Endodermal cell (in vitro differentiated cells): Measurements from ENCODE around the gene CLTCL1. TPM values are rescaled to one million over a fixed set of nuclear protein-coding genes. Genes with fewer than 3 reads are reported as not detected.

Experiments used
- DNase-seq: peaks from one replicate; pipeline ENCODE4 v3.0.0-alpha.2; 2017
- H3K27ac ChIP-seq: 2 replicates; pipeline ENCODE4 v1.5.1; 2013; ENCODE audit warnings: mild to moderate bottlenecking, low read depth, low read length, moderate library complexity
- H3K27me3 ChIP-seq: 2 replicates; pipeline ENCODE4 v1.6.1; 2013; ENCODE audit warnings: mild to moderate bottlenecking, low read length, moderate library complexity; ENCODE audit not compliant: insufficient read depth, control insufficient read depth, poor library complexity, severe bottlenecking
- H3K36me3 ChIP-seq: 2 replicates; pipeline ENCODE4 v1.7.0; 2013; ENCODE audit warnings: mild to moderate bottlenecking, low read length, moderate library complexity; ENCODE audit not compliant: control insufficient read depth, insufficient read depth
- H3K4me1 ChIP-seq: one replicate; pipeline ENCODE4 v1.7.0; 2013; ENCODE audit warnings: low read length; ENCODE audit not compliant: control insufficient read depth, insufficient read depth
- H3K4me3 ChIP-seq: 2 replicates; pipeline ENCODE4 v1.5.1; 2013; ENCODE audit warnings: mild to moderate bottlenecking, low read length, moderate library complexity
- H3K9ac ChIP-seq: 2 replicates; pipeline ENCODE4 v1.6.1; 2013; ENCODE audit warnings: mild to moderate bottlenecking, low read length, moderate library complexity; ENCODE audit not compliant: poor library complexity, severe bottlenecking; ENCODE audit errors: extremely low read depth
- H3K9me3 ChIP-seq: 2 replicates; pipeline ENCODE4 v1.6.1; 2013; ENCODE audit warnings: mild to moderate bottlenecking, low read length, moderate library complexity; ENCODE audit not compliant: control insufficient read depth
- H3K27ac Mint-ChIP-seq: 2 replicates; pipeline ENCODE4 v1.8.0; 2020; ENCODE audit warnings: mixed read lengths
- H3K27me3 Mint-ChIP-seq: 2 replicates; pipeline ENCODE4 v1.8.0; 2021; ENCODE audit warnings: mild to moderate bottlenecking, mixed read lengths; ENCODE audit not compliant: insufficient read depth
- H3K36me3 Mint-ChIP-seq: 2 replicates; pipeline ENCODE4 v1.8.0; 2020; ENCODE audit warnings: low read depth, mixed read lengths
- H3K4me1 Mint-ChIP-seq: 2 replicates; pipeline ENCODE4 v1.8.0; 2020; ENCODE audit warnings: mixed read lengths
- H3K4me3 Mint-ChIP-seq: 2 replicates; pipeline ENCODE4 v1.8.0; 2020; ENCODE audit warnings: mild to moderate bottlenecking, moderate library complexity, mixed read lengths
- H3K9me3 Mint-ChIP-seq: 2 replicates; pipeline ENCODE4 v1.8.0; 2020; ENCODE audit warnings: mild to moderate bottlenecking, mixed read lengths
- WGBS, 2 experiments: methylation state at CpG; one replicate each; pipeline versions ENCODE4 v1.1.5 to v1.1.7; 2013; ENCODE audit warnings: missing lambda C conversion rate in 2 of 2, mixed read lengths in 1 of 2; ENCODE audit not compliant: insufficient coverage in 1 of 2, insufficient read length in 1 of 2; 5-methylcytosine and 5-hydroxymethylcytosine counted together
- total RNA-seq, 2 donors: library from RNA; stranded (reverse); fragmentation: NEBNext Ultra II Directional in 1 of 2; extraction: Animal tissue kit (Norgen Biotek cat#: 25700) in 1 of 2; gene quantifications; 2 replicates in 1 of 2; 3 replicates in 1 of 2; pipeline ENCODE4 v1.2.1, GENCODE V29; 2021
- TF ChIP-seq, protein P1 (sequence below): fragments of 200-600 bp; sonication (generic); conservative IDR thresholded peaks from 2 replicates; pipeline ENCODE4 v1.5.0; 2021; ENCODE audit warnings: antibody characterized with exemption, mild to moderate bottlenecking

Gene CLTCL1
- total RNA-seq, 2 donors from 2014 or later, result 11.8 to 14.4 TPM

DNA sequence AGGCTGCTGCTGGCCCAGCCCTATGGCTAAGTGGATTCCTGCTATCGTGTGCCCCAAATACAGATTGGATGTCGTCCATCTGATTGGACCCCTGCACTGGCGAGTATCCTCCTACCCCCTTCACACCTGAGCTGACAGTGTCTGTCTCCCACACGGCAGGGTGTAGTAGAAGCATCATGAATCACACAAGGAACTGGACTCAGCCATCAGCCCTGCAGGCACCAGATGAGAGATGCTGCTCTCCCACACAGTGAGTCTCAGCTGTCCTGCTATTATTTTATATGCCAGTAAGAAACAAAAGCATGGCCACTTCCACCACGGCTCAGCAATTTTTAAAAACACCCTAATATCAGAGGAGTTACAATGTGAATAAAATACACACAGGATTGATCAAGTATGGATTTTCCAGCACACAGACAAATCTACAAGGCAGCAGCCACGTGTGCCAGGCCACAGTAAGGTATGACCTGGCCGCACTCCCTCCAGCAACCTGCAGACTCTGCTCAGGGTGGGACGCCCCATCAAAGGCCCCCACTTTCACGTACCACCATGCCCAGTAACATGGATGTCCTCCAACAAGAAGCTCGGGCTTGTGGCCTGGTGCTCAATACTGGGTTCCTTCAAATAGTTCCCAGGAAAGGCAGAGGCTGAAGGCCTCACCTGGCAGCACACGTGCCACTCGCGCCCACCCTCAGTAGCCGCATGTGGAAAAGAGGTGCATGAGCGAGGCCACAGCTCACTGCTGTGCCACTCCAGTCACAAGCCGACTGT lies 96.6 kb downstream of the CLTCL1 start:
- Mint-ChIP-seq H3K27ac (no peak overlapping the region), H3K27me3 (no peaks in the 10 kb centered on the region), H3K4me1 (no peaks in the 10 kb centered on the region), H3K4me3 (no peak overlapping the region), H3K36me3 (peaks cover 31% of the 10 kb centered on the region), H3K9me3 (no peaks in the 10 kb centered on the region)
- TF ChIP-seq, protein P1, sequence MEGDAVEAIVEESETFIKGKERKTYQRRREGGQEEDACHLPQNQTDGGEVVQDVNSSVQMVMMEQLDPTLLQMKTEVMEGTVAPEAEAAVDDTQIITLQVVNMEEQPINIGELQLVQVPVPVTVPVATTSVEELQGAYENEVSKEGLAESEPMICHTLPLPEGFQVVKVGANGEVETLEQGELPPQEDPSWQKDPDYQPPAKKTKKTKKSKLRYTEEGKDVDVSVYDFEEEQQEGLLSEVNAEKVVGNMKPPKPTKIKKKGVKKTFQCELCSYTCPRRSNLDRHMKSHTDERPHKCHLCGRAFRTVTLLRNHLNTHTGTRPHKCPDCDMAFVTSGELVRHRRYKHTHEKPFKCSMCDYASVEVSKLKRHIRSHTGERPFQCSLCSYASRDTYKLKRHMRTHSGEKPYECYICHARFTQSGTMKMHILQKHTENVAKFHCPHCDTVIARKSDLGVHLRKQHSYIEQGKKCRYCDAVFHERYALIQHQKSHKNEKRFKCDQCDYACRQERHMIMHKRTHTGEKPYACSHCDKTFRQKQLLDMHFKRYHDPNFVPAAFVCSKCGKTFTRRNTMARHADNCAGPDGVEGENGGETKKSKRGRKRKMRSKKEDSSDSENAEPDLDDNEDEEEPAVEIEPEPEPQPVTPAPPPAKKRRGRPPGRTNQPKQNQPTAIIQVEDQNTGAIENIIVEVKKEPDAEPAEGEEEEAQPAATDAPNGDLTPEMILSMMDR, result no peak
- Histone ChIP-seq H3K4me3 (no peak overlapping the region), H3K27me3 (no peaks in the 10 kb centered on the region), H3K9ac (no peak overlapping the region), H3K27ac (no peak overlapping the region), H3K4me1 (no peaks in the 10 kb centered on the region), H3K9me3 (no peaks in the 10 kb centered on the region), H3K36me3 (no peaks in the 10 kb centered on the region)
- DNase-seq, result no peak
- 91 to 95% methylated on average over 9 to 16 of the region's 16 CpGs for WGBS, 2 experiments

DNA sequence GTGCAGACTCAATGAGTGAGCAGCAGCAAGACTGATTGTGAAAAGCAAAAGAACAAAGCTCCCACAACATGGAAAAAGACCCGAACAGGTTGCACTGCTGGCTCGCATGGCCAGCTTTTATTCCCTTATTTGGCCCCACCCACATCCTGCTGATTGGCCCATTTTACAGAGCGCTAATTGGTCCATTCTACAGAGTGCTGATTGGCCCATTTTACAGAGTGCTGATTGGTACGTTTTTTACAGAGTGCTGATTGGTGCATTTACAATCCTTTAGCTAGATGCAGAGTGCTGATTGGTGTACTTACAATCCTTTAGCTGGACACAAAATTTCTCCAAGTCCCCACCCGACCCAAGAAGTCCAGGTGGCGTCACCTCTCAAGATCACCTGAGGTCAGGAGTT lies 97.6 kb downstream of the CLTCL1 start:
- no peak overlapping the region for H3K4me3 Mint-ChIP-seq
- Histone ChIP-seq H3K27ac (no peak overlapping the region), H3K27me3 (no peaks in the 10 kb centered on the region), H3K9ac (no peak overlapping the region), H3K4me3 (no peak overlapping the region), H3K4me1 (no peaks in the 10 kb centered on the region), H3K36me3 (no peaks in the 10 kb centered on the region), H3K9me3 (no peaks in the 10 kb centered on the region)
- no peak for DNase-seq
- no peaks in the 10 kb centered on the region for H3K27me3 Mint-ChIP-seq
- no peak overlapping the region for H3K27ac Mint-ChIP-seq
- peaks cover 31% of the 10 kb centered on the region for H3K36me3 Mint-ChIP-seq
- 76 to 92% methylated on average over 3 to 6 of the region's 6 CpGs for whole genome bisulfite sequencing, 2 experiments
- no peaks in the 10 kb centered on the region for H3K9me3 Mint-ChIP-seq
- TF ChIP-seq, protein P1, result no peak
- no peaks in the 10 kb centered on the region for H3K4me1 Mint-ChIP-seq

DNA sequence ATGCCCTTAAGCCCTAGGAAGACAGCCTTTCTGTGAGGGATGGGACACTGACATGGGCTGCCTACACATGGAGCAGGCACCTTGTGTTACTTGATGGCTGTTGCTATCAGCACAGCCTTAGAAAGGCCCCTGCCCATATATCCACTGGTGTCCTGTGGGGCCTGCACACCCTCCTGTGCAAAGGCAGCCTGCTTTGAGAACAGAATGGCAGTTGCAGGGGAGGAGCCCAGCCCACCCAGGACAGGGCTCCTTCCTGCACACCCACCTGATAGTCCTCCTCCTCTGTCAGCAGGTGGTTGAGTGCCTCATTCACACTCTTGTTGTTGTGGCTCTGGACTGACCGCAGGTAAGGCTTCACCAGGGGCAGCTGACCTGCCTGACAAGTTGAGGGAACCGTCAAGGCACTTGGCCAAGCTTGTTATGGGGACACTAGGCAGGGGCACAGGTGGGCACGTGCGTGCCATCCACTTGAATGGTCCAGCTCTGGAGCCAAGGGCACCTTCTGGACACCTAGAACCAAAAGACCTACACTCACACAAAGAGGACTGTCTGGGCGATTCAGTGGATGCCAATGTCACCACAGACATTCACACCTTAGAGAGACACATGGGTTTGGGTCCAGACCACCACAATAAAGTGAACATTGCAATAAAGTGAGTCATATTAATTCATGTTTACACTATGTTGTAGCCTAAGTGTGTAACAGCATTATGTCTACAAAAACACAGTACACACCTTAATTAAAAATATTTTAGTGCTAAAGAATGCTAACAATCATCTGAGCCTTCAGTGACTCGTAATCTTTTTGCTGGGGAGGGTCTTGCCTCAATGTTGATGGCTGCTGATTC lies 103.6 kb downstream of the CLTCL1 start:
- Mint-ChIP-seq H3K4me1 (no peaks in the 10 kb centered on the region), H3K9me3 (no peaks in the 10 kb centered on the region), H3K27me3 (no peaks in the 10 kb centered on the region), H3K4me3 (no peak overlapping the region), H3K36me3 (peaks cover 7% of the 10 kb centered on the region), H3K27ac (no peak overlapping the region)
- Histone ChIP-seq H3K4me3 (no peak overlapping the region), H3K9me3 (no peaks in the 10 kb centered on the region), H3K9ac (no peak overlapping the region), H3K36me3 (no peaks in the 10 kb centered on the region), H3K27me3 (no peaks in the 10 kb centered on the region), H3K4me1 (no peaks in the 10 kb centered on the region), H3K27ac (no peak overlapping the region)
- TF ChIP-seq, protein P1, result no peak
- DNase-seq, result no peak
- 90 to 100% methylated on average over 4 to 6 of the region's 6 CpGs for WGBS, 2 experiments
